HuH-7 (cell line): ENCODE measurements around the gene STXBP6.

Experiments
- DNase-seq: peaks from one replicate; pipeline ENCODE4 v3.0.0; 2011; ENCODE audit warnings: low spot score

STXBP6 gene

DNA sequence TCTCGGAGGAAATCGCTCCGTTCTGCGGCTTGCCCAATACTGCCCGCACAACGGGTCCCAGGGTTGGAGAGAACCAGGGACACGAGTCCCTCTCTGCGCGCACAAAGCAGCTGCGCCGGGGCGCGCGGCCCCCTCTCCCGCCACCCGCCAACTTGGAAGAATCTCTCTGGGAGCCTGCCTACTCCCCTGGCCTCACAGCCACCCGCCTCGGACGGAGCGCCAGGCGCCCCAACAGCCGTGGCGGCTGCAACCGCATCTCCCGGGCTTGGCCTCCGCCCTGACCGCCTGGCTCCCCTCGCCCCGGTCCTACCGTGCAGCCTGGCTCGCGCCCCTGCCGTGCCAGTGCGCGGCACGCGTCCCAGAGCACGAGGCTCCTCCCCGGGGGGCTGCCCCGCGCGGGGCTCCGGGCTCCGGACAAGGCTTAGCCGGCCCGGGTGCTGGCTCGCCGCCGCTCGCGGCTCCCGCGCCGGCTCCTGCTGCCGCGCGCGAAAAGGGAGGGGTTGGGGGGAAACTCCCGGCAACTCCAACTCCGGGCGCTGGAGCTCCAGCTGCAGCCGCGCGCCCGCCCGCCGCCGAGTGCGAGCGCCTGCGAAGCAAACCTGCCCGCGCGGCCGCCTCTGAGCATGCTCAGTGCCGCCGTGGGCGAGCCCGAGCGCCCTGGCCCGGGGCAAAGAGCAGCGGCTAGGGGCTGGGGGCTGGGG, at the start of gene STXBP6:
Gene STXBP6 (minus strand): TSS at position 580 of the 701 bp plus-strand sequence. CDS start 75,329 bp downstream, outside the sequence.
- peak; percentile 64 for DNase-seq

DNA sequence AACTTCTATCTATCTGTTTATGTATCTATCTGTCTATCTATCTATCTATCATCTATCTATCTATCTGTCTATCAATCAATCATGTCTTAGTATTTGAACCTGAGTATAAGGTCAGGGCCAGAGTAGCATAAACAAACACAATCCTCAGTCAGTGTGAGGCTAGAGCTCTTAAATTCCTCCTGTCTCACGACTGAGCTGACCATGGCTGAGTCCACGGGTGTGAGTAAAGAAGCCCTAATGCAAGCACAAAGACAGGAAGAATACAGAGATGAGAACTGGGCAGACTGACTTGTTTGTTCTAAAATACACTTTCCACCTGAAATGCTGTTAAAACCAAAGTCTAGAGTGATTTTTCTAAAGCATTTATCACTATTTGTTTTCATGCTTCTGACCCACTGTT, 47.2 kb upstream of the STXBP6 start:
- DNase-seq: no peak

DNA sequence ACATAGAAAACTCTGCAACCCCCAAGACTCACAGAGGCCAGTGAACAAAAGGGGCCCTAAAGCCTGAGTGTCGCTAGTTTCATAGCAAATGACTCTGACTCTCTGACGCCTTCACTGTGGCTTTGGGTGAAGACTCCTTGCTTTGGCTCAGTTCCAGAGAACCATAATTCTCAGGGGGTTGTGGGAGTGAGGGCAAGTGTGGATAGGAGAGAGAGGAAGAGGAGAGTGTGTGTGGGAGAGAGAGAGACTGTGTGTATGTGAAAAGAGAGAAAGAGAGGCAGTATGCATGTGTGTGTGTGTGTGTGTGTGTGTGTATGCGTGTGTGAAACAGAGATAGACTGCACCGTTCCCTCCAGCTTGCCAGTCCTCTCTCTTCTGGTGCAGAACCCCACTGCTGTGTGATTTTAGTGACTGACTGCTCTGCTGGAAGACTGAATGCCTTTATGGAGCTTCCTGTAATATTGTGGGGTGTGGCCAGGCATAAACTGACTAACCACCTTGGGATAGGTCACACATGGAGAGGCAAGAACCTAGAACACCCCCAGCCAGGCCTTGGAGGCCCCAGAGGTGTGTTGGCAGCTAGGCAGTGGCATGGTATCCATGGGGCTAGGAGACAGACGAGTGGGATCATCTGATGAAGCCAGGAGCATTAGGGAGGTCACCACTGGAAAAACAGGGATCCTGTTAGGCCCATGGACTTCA, 45.9 kb upstream of the STXBP6 start:
- no peak for DNase-seq

DNA sequence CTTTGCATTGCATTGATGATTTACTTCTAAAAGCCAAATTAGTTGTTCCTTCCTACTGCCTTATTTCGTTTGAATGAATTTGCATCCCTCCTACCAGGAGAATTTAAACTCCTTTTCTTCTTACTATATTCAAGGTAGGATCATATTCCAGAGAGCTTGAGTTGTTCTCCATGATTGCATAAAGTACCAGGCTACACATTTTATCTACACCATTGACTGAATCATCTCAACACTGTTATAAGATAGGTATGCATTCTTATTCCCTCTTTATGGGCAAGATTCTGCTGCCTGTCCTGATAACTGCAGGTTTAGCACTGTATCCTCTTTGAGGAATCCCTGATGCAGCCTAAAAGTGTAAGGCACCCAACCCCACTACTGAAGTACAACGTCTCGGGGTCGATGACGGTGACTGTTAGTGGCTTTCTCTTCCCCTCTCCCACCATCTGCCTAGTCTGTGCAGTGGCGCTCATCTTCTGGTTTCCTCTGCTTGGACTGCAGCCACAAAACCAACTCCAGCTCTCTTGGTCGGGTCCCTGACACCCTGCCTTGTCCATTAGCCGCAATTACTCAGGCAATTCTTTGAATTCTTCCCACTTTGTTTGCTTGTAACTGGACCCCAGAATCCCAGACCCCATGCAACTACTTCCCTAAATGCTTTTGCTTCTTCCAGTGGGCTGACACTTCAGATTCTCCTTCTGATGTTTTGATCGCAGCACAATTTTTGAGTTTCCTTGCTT, 44.4 kb upstream of the STXBP6 start:
- no peak for DNase-seq

DNA sequence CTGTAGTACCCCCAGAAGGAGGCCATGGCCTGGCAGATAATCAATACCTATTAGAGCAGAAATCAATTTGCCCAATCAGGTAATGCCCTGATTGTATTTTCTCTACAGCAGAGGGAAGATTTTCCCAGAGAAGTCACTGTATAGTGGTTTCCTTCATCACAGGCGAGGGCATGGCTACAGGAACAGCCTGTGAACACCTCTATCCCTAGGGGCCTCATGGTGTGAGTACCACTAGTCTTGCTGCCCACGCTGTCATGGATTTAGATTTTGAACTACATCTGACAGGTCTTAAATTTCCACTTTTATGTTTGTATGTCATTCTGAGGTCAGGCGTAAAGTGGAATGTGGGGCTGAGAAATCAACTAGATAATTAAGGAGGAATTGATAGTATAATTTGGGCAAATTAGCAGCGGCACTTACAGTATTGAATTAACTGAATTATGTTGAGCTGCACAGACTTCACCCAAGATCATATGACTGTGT, 42.4 kb upstream of the STXBP6 start:
- DNase-seq: no peak

DNA sequence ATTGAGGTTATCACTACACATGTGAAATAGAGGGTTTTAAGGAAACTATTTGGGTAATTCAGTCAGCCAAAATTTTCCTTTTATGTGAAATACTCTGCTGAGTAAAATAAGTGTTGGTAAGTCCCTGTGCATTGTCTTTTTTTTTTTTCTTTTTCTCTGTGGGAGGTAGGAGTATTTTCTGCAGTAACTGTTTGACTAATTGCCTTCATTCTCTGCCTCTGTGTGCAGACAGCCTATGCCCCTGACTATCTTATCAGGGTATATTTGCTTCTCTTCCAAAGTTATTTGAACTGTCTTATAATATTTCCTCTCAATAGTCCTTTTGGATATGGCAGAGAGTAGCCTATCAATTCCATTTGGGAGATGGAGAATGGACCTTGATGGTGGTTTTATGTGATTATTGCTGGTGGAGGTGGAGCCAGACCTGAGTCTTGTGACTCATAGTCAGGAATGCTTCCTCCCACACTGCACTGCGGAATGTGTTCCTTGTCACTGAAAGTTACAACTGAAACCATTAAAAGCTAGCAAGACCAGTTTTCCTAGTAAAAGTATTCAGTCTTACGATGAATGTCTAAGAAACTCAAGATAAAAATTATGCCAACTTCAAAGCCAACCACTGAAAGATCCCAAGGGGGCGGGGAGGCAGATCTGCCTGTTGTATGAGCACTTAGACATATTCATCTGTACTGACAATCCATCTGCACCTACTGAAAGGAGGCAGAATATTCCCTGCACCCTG, 40.9 kb upstream of the STXBP6 start:
- no peak for DNase-seq

DNA sequence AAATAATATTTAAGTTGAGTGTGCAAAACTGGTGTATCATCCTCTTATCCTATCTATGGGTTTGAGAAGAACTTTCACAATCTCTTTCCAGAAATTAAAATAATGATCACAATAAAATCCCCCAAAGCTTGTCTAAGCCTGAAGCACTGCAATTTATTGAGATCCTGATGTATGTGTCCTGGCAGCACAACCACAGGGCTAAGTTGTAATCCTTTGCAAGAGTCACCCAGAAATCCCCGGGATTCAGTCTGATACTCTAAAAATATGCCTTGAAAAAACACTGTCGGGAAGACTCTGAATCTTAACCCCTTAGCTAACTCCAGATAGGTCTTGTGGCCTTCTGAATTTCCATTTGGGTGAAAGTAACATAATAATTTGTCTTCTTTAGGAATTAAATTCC, 40.3 kb upstream of the STXBP6 start:
- no peak for DNase-seq

DNA sequence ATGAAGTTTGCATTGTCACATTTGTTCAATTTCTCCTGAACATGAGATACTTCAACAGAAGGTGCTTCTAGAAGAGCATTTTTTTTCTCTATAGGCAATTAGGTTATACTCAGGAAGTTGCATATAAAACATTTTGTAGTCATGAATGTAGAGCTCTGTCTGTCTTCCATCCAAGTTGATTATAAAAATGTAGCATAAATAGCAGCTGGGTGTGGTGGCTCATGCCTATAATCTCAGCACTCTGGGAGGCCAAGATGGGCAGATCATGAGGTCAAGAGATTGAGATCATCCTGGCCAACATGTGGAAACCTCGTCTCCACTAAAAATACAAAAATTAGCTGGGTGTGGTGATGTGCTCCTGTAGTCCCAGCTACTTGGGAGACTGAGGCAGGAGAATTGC, 39.5 kb upstream of the STXBP6 start:
- DNase-seq: no peak

DNA sequence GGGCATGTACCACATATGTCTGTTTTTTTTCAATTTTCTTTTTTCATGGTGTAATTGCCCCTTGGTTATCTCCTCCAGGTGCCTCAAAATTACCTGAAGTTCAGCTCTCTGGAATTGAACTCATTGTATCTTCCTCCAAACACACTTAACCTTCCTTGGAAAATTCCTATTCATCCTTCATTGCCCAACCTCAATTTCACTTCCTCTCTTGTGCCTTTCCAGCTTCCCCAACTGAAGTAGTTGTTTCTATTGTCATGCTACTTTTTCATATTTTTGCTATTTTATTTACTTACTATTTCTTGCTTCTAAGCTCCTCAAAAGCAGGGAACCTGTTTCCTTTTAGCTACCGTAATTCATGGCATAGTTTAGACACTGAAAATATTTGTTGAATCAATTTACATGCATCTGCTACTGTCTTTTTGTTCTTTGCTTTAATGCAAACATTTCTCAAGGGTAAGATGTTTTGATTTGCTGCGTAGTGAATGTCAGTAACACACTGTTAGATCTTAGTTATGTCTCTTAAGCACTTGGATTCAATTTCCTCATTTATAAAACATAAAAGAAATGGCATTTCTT, 37.0 kb upstream of the STXBP6 start:
- no peak for DNase-seq

DNA sequence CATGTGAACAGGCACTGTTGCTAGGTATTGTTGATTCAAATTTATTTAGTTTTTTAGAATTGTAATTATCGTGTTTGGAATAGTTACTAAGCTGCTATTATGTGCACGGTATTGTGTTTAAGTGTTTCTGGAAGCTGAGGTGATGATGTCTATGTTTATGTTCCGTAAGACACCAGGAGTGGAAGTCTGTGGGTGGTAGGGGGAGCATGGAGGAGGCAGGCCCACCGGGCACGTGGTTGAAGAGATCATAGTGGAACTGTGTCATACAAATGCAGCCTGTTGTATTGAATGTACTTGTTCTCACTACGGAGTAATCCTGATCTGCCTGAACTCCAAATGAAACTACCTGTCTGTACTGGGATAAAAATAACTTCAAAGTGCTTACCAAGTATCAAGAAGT, 36.1 kb upstream of the STXBP6 start:
- DNase-seq: no peak

DNA sequence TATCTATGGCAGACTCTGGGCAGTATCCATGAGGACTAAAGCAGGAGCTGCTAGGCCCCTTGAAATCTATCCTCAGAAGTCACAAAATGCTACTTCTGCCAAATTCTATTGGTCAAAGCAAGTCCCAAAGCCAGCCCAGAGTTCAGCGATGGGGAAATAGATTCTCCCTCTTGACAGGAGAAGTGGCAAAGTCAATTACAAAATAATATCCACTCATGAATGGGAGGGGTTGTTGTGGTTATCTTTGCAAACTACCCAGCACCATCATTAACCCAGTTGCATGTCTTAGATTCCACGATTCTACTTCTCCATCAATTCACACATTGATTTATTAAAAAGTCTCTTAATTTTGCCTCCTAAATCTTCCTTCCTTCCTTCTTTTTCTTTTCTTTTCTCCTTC, 30.7 kb upstream of the STXBP6 start:
- no peak for DNase-seq

DNA sequence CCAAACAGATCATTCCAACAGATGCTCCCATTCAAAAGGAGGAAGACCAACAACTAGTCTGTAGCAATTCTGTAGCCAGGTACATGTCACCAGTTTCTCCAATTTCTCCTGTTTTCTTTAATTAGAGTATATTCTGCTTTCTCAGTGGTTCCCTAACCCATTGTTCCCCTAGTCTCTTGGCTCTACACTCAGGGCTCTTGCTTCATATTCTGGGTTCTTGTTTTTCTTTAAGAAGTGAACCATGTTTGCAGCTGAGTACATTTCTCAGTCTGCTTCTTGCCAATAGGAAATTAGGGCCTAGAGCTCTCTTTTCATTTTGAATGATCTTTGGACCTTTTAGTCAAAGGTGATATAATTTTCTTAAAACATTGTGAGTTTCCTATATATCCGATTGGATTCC, 29.4 kb upstream of the STXBP6 start:
- no peak for DNase-seq

DNA sequence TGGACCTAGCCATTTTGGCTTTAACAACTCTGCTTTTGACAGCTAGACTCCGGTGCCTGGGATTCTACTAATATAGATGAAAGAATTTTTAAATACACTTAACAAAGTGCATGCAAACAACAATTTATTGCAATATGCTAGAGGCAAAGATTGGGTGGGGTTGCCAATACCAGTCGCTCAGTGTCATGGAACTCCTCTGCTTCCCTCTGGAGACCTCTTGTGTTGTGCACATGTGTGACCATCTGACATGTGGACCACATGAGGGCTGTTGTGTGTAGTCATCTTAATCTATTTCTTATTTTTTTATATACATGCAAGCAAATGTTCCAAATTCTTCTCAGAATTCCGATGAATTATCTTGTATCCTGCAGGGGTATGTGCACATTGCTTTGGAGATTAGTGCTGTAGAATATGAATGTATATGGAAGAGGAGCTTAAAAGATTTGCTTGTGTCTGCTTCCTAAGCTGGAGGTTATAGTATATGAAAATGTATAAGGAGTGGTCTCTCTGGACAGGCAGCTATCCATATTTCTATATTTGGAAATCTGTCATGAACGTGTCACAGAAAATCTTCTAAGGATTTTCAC, 24.2 kb upstream of the STXBP6 start:
- DNase-seq: no peak

DNA sequence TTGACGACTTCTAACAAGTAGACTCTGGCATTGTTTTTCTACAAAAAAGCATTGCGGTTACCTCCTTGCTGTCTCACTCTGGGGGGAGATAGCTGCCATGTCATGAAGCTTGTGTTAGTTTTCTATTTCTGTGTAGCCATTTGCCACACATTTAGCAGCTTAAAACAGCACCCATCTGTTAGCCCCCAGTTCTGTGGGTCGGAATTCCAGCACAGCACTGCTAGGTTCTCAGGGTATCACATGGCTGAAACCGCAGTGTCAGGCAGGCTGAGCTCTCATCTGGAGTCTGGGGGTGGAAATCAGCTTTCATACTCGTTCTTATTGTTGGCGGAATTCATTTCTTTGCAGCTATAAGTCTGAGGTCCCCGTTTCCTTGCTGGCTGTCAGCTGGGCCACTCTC, 19.9 kb upstream of the STXBP6 start:
- no peak for DNase-seq

DNA sequence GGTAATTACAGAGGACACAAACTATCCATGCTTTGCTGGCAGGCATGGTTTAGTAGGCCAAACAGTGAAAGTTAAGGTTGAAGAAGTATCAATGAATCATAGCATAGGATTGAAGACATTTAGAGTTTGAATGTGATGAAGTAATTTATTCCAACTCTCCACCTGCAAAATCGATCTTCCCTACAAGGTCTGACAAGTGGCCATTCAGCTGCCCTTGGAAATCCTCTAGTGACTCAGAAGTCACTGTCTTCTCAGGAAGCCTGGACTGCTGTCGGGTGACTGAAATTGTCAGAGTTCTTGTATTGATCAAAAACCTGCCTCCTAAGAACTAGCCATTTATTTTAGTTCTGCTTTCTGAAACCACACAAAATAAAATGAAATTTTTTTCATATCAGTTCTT, 17.7 kb upstream of the STXBP6 start:
- DNase-seq: no peak

DNA sequence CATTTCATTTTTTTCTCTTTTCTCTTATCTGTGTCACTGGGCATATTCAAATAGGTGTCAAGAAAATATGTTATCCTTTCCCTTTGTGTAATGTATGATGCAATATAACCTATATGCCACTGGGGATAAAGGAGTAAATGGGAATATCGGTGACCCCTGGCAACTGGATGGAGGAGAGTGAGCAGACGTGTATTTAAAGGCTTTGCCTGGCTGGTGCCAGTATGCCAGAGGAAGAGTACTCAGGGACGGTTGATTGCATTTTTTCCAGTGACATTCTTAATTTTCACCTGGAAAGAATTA, 12.0 kb upstream of the STXBP6 start:
- DNase-seq: no peak

DNA sequence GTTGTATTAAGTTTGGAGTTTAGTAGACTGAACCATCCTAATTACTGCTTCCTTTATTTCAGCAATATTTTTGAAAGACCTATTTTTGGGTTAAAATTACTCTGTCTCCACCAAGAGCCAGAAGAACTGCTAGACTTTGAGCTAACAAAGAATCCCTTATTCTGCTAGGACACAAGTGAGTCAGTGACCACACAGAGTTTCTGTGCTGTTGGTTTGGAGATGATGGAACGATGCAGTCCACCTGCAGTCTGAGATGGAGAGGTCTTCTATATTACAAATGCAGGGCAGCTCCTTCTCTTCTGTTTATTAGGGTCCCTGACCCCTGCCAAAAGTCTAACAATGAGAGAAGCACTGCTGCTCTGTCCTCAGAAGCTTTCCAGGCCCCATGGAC, 6.7 kb upstream of the STXBP6 start:
- DNase-seq: no peak

DNA sequence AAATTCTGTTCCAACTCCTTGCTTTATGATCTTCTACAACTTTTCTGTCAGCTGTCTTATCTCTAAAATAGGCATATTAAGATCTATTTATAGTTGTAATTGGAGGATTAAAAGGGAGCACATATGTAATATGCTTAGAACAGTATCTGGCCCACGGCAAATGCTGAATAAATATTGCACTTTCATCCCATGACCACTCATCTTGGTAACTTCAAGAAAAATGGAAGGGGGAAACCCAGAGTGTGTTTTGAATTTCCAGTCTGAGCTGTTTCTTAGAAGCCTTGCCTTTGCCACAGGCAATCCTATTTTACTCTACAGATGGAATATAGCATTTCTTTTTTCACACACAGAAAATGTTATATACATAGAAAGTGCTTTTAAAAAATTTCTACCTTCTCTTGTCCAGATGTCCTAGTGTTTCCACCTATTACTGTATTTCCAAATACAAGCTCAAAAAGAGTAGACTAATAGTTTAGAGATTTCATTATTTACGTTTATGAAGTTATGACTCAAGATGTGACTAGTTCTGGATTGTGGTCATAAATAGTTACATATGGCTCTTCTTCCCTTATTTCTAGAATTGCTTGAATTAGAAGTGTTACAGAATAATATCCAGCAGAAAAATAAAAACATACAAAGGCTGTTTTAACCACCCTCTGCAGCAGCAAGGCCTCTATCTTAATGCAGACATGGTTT, 6.2 kb upstream of the STXBP6 start:
- DNase-seq: no peak

DNA sequence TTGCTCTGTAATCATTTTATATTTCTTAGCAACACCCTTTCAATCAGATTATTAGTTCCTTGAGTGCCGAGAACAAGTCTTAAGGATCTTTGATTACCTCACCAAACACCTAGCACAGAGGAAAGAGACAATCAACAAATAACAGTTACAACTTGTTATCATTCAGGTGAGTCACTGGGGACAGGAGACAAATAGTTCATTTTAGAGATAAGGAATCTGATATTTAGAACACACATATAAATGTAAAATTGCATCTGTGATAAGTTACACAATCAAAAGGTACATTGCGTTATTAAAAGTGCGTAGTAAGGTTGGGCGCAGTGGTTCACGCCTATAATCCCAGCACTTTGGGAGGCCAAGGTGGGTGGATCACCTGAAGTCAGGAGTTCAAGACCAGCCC, 5.1 kb upstream of the STXBP6 start:
- DNase-seq: no peak

DNA sequence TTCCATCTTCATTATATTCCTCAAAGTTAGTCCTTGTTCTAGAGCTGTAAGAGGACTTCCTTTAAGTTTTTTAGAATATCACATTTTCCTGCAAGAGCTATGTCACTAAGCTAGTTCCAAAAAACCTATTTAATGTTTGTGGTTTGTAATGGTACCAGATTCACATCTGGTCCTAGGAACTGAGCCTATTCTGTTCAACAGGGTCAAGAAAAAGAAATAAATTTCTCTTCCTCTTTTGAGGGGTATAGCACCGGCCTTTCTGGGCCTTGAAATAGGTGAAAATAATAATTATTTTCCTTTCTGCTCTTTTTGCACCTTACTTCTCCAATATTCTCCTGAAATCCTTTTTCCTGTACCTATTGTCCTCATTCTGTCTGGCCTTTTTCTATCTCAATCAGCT, 3.6 kb upstream of the STXBP6 start:
- DNase-seq: no peak

DNA sequence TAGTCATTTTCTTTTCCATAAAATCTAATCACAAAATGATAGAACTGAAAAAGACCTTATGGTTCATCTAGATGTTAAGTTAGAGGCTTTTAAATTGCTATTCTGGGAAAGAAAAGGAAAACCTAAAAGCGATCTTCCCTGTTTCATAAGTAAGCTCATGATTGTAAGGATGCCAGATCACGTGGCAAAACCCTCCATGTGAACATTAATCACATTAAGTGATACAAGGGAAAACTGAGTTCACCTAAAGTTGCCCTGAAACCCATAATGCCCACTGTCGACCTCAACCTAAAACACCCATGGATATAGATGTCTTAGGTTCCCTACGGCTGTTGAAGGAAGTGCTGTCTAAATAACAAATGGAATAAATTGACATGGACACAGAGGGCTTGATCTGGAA, 3.0 kb upstream of the STXBP6 start:
- DNase-seq: no peak
